Liver (tissue), 3 donors: ENCODE results near the gene EGF.

Experiments
- EGR1 ChIP-seq, 2 donors: IDR thresholded peaks; 2 replicates each; pipeline ENCODE4 v1.6.1; 2016 to 2018; ENCODE audit warnings: antibody characterized with exemption in 2 of 2, low read depth in 2 of 2
- FOXA1 ChIP-seq: IDR thresholded peaks from 2 replicates; pipeline ENCODE4 v1.6.1; 2016; ENCODE audit warnings: antibody characterized with exemption
- GABPA ChIP-seq, 2 donors: IDR thresholded peaks in 1 of 2; conservative IDR thresholded peaks in 1 of 2; 2 replicates each; pipeline ENCODE4 v1.6.1; 2016; ENCODE audit warnings: antibody characterized with exemption in 2 of 2, mild to moderate bottlenecking in 1 of 2, moderate library complexity in 1 of 2
- JUND ChIP-seq, 2 donors: IDR thresholded peaks; 2 replicates each; pipeline ENCODE4 v1.6.1; 2016; ENCODE audit warnings: antibody characterized with exemption in 2 of 2
- RAD21 ChIP-seq, 2 donors: IDR thresholded peaks; 2 replicates each; pipeline ENCODE4 v1.6.1; 2016; ENCODE audit warnings: antibody characterized with exemption in 2 of 2, mild to moderate bottlenecking in 2 of 2
- RXRA ChIP-seq, 2 donors: IDR thresholded peaks; 2 replicates each; pipeline ENCODE4 v1.6.1; 2017 to 2018; ENCODE audit warnings: antibody characterized with exemption in 2 of 2, mild to moderate bottlenecking in 1 of 2
- SP1 ChIP-seq: IDR thresholded peaks from 2 replicates; pipeline ENCODE4 v1.6.1; 2018; ENCODE audit warnings: antibody characterized with exemption, mild to moderate bottlenecking
- TAF1 ChIP-seq: conservative IDR thresholded peaks from 2 replicates; pipeline ENCODE4 v1.6.1; 2016; ENCODE audit warnings: antibody characterized with exemption, mild to moderate bottlenecking
- YY1 ChIP-seq: IDR thresholded peaks from 2 replicates; pipeline ENCODE4 v1.6.1; 2016; ENCODE audit warnings: antibody characterized with exemption, mild to moderate bottlenecking
- TF ChIP-seq, protein P1 (sequence below): fragments of 150-350 bp; IDR thresholded peaks from 2 replicates; pipeline ENCODE4 v1.5.1; 2017; ENCODE audit warnings: improper control_type of control experiment, low read depth, low read length; ENCODE audit not compliant: missing input control
- TF ChIP-seq, protein P2 (sequence below): IDR thresholded peaks from 2 replicates; pipeline ENCODE4 v1.6.1; 2016; ENCODE audit warnings: antibody characterized with exemption
- TF ChIP-seq, protein P3 (sequence below): IDR thresholded peaks from 2 replicates; pipeline ENCODE4 v1.6.1; 2016; ENCODE audit warnings: antibody characterized with exemption
- TF ChIP-seq, protein P4 (sequence below): IDR thresholded peaks from 2 replicates; pipeline ENCODE4 v1.6.1; 2016; ENCODE audit warnings: antibody characterized with exemption
- TF ChIP-seq, protein P5 (sequence below): IDR thresholded peaks from 2 replicates; pipeline ENCODE4 v1.6.1; 2016; ENCODE audit warnings: antibody characterized with exemption, mild to moderate bottlenecking
- donor health status: healthy.
- donor health status: healthy.

DNA sequence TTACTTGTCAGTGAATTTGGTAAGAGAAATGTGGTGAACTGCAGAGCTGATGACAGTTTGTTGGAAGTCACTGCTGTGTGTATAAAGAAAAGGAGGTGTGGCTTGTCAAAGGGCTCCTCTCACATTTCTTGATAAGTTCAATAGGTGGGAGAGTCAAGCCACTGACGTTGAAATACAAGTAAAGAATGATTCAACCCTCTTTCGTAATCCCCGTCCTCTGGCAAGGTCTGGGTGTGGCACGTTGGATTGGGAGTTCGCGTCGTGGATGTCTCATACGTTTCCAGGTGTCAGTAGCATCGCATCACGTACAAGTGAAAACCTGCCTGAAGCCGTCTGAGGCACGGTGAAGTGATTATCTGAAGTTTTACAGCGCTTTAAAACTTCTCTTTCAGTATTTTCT lies 76.4 kb downstream of the EGF start:
- TF ChIP-seq, protein P1, sequence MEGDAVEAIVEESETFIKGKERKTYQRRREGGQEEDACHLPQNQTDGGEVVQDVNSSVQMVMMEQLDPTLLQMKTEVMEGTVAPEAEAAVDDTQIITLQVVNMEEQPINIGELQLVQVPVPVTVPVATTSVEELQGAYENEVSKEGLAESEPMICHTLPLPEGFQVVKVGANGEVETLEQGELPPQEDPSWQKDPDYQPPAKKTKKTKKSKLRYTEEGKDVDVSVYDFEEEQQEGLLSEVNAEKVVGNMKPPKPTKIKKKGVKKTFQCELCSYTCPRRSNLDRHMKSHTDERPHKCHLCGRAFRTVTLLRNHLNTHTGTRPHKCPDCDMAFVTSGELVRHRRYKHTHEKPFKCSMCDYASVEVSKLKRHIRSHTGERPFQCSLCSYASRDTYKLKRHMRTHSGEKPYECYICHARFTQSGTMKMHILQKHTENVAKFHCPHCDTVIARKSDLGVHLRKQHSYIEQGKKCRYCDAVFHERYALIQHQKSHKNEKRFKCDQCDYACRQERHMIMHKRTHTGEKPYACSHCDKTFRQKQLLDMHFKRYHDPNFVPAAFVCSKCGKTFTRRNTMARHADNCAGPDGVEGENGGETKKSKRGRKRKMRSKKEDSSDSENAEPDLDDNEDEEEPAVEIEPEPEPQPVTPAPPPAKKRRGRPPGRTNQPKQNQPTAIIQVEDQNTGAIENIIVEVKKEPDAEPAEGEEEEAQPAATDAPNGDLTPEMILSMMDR: no peak
- TF ChIP-seq, protein P2, sequence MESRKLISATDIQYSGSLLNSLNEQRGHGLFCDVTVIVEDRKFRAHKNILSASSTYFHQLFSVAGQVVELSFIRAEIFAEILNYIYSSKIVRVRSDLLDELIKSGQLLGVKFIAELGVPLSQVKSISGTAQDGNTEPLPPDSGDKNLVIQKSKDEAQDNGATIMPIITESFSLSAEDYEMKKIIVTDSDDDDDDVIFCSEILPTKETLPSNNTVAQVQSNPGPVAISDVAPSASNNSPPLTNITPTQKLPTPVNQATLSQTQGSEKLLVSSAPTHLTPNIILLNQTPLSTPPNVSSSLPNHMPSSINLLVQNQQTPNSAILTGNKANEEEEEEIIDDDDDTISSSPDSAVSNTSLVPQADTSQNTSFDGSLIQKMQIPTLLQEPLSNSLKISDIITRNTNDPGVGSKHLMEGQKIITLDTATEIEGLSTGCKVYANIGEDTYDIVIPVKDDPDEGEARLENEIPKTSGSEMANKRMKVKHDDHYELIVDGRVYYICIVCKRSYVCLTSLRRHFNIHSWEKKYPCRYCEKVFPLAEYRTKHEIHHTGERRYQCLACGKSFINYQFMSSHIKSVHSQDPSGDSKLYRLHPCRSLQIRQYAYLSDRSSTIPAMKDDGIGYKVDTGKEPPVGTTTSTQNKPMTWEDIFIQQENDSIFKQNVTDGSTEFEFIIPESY: no peak
- TF ChIP-seq RAD21 (IDR thresholded peaks at IDR 0.05): no peak
- no peak for TF ChIP-seq EGR1 (IDR thresholded peaks at IDR 0.05; ENCODE audit: low read depth in 2 of 2)
- TF ChIP-seq, protein P3, sequence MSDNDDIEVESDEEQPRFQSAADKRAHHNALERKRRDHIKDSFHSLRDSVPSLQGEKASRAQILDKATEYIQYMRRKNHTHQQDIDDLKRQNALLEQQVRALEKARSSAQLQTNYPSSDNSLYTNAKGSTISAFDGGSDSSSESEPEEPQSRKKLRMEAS: no peak
- TF ChIP-seq JUND (IDR thresholded peaks at IDR 0.05): no peak
- TF ChIP-seq, protein P4, sequence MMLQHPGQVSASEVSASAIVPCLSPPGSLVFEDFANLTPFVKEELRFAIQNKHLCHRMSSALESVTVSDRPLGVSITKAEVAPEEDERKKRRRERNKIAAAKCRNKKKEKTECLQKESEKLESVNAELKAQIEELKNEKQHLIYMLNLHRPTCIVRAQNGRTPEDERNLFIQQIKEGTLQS: no peak
- TF ChIP-seq, protein P5, sequence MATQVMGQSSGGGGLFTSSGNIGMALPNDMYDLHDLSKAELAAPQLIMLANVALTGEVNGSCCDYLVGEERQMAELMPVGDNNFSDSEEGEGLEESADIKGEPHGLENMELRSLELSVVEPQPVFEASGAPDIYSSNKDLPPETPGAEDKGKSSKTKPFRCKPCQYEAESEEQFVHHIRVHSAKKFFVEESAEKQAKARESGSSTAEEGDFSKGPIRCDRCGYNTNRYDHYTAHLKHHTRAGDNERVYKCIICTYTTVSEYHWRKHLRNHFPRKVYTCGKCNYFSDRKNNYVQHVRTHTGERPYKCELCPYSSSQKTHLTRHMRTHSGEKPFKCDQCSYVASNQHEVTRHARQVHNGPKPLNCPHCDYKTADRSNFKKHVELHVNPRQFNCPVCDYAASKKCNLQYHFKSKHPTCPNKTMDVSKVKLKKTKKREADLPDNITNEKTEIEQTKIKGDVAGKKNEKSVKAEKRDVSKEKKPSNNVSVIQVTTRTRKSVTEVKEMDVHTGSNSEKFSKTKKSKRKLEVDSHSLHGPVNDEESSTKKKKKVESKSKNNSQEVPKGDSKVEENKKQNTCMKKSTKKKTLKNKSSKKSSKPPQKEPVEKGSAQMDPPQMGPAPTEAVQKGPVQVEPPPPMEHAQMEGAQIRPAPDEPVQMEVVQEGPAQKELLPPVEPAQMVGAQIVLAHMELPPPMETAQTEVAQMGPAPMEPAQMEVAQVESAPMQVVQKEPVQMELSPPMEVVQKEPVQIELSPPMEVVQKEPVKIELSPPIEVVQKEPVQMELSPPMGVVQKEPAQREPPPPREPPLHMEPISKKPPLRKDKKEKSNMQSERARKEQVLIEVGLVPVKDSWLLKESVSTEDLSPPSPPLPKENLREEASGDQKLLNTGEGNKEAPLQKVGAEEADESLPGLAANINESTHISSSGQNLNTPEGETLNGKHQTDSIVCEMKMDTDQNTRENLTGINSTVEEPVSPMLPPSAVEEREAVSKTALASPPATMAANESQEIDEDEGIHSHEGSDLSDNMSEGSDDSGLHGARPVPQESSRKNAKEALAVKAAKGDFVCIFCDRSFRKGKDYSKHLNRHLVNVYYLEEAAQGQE: no peak
- TF ChIP-seq GABPA (IDR thresholded peaks at IDR 0.05 in 1 of 2, conservative IDR thresholded peaks at IDR 0.05 in 1 of 2): no peak
- TF ChIP-seq RXRA (IDR thresholded peaks at IDR 0.05): no peak
- TF ChIP-seq SP1: no peak
- no peak for TF ChIP-seq TAF1
- TF ChIP-seq FOXA1: no peak
- TF ChIP-seq YY1: no peak
